B cell (primary cell): Measurements from ENCODE around the gene TAF11L5. TPM values are rescaled to one million over a fixed set of nuclear protein-coding genes. Genes with fewer than 3 reads are reported as not detected.
"Not testable (repeated sequence)": the region's sequence is repeated elsewhere in the genome, so short reads cannot be mapped to it uniquely, and the experiment has no call there.

Experiments
- ATAC-seq: fragments of 200-7000 bp; cut with Tn5 transposase; one replicate; pipeline ENCODE4 v1.10.0; 2021; ENCODE audit warnings: low read depth, mild to moderate bottlenecking, moderate number of reproducible peaks, moderate library complexity
- CTCF ChIA-PET: fragments of 350-600 bp; sonication (Branson Sonifier 250); formaldehyde crosslinking; loops from one replicate; lab custom pipeline; 2021; ENCODE audit warnings: antibody characterized with exemption, inconsistent platforms; lab: Charles Lee
- POLR2A ChIA-PET: fragments of 350-600 bp; sonication (Branson Sonifier 250); formaldehyde crosslinking; loops from one replicate; lab custom pipeline; 2021; ENCODE audit warnings: antibody characterized with exemption; lab: Charles Lee
- DNase-seq: peaks from one replicate; pipeline ENCODE4 v3.0.0; 2013
- H2AFZ ChIP-seq: 2 replicates; pipeline ENCODE4 v1.6.1; 2012; ENCODE audit warnings: mild to moderate bottlenecking, low read depth, low read length; ENCODE audit not compliant: insufficient read depth, poor library complexity, severe bottlenecking
- H3K27ac ChIP-seq, 2 donors: 1 replicate in 1 of 2; 2 replicates in 1 of 2; pipeline ENCODE4 v1.5.1; 2012 to 2013; ENCODE audit warnings: low read length in 2 of 2, mild to moderate bottlenecking in 2 of 2, moderate library complexity in 1 of 2
- H3K27me3 ChIP-seq, 4 experiments: fragments of 200-600 bp in 1 of 4; sonication (generic) in 1 of 4; replicated peaks in 1 of 4; 1 replicate in 2 of 4; 2 replicates in 2 of 4; pipeline versions ENCODE4 v1.6.1 to v1.7.0; 2013 to 2016; ENCODE audit warnings: low read length in 3 of 4, mild to moderate bottlenecking in 2 of 4, mixed read lengths in 1 of 4, moderate library complexity in 1 of 4; ENCODE audit not compliant: insufficient read depth in 4 of 4, control insufficient read depth in 3 of 4; ENCODE audit errors: control extremely low read depth in 1 of 4
- H3K36me3 ChIP-seq, 2 experiments: replicated peaks in 1 of 2; 1 replicate in 1 of 2; 2 replicates in 1 of 2; pipeline versions ENCODE4 v1.6.1 to v1.7.1; 2013; ENCODE audit warnings: low read length in 1 of 2; ENCODE audit not compliant: insufficient read depth in 2 of 2, control insufficient read depth in 1 of 2; ENCODE audit errors: control extremely low read depth in 1 of 2, extremely low read depth in 1 of 2
- H3K4me1 ChIP-seq, 2 donors: fragments of 200-600 bp in 1 of 2; sonication (generic) in 1 of 2; 1 replicate in 1 of 2; 2 replicates in 1 of 2; pipeline versions ENCODE4 v1.5.1 to v1.6.1; 2013 to 2017; ENCODE audit warnings: low read length in 2 of 2; ENCODE audit not compliant: control insufficient read depth in 2 of 2, insufficient read depth in 2 of 2
- H3K4me2 ChIP-seq: replicated peaks from 2 replicates; pipeline ENCODE3; 2012; ENCODE audit warnings: mild to moderate bottlenecking, low read depth, low read length; ENCODE audit not compliant: poor library complexity, severe bottlenecking
- H3K4me3 ChIP-seq, 5 experiments: fragments of 200-600 bp in 1 of 5; sonication (generic) in 1 of 5; 1 replicate in 3 of 5; 2 replicates in 2 of 5; pipeline versions ENCODE4 v1.5.1 to v1.7.0; 2011 to 2016; ENCODE audit warnings: low read length in 4 of 5, mild to moderate bottlenecking in 4 of 5, low read depth in 2 of 5, control low read depth in 1 of 5, moderate library complexity in 1 of 5; ENCODE audit not compliant: insufficient read depth in 1 of 5; ENCODE audit errors: control extremely low read depth in 1 of 5, extremely low read depth in 1 of 5
- H3K79me2 ChIP-seq: fragments of 200-600 bp; sonication (generic); one replicate; pipeline ENCODE4 v1.6.0; 2016; ENCODE audit warnings: low read length; ENCODE audit not compliant: control insufficient read depth, insufficient read depth
- H3K9ac ChIP-seq: fragments of 200-600 bp; sonication (generic); 2 replicates; pipeline ENCODE4 v1.6.1; 2017; ENCODE audit warnings: mild to moderate bottlenecking, low read length, moderate library complexity
- H3K9me3 ChIP-seq, 3 donors: one replicate each; pipeline versions ENCODE4 v1.6.1 to v1.7.1; 2013; ENCODE audit warnings: low read length in 2 of 3; ENCODE audit not compliant: control insufficient read depth in 2 of 3, insufficient read depth in 1 of 3; ENCODE audit errors: control extremely low read depth in 1 of 3
- H4K20me1 ChIP-seq: 2 replicates; pipeline ENCODE4 v1.6.0; 2012; ENCODE audit warnings: mild to moderate bottlenecking, low read length; ENCODE audit not compliant: insufficient read depth, control insufficient read depth, poor library complexity, severe bottlenecking
- H3K27ac Mint-ChIP-seq: one replicate; pipeline ENCODE4 v1.8.0; 2021; ENCODE audit warnings: mixed read lengths
- H3K27me3 Mint-ChIP-seq: one replicate; pipeline ENCODE4 v1.8.0; 2021; ENCODE audit warnings: mixed read lengths
- H3K4me1 Mint-ChIP-seq: one replicate; pipeline ENCODE4 v1.8.0; 2021; ENCODE audit warnings: mixed read lengths
- H3K4me3 Mint-ChIP-seq: one replicate; pipeline ENCODE4 v1.8.0; 2021; ENCODE audit warnings: mixed read lengths
- H3K9me3 Mint-ChIP-seq: one replicate; pipeline ENCODE4 v1.8.0; 2022; ENCODE audit warnings: mixed read lengths; ENCODE audit not compliant: insufficient read depth
- CTCF ChIP-seq: fragments of 200-600 bp; IDR thresholded peaks from one replicate; pipeline ENCODE4 v1.8.0; 2022; ENCODE audit warnings: antibody characterized with exemption, mild to moderate bottlenecking
- EZH2 ChIP-seq: IDR thresholded peaks from 2 replicates; pipeline ENCODE4 v1.6.1; 2012; ENCODE audit warnings: borderline replicate concordance, low read depth, mild to moderate bottlenecking, moderate library complexity, low read length; ENCODE audit not compliant: insufficient read depth, poor library complexity, severe bottlenecking
- WGBS: methylation state at CpG from one replicate; pipeline ENCODE4 v1.1.5; 2013; ENCODE audit warnings: missing lambda C conversion rate; ENCODE audit not compliant: insufficient coverage; 5-methylcytosine and 5-hydroxymethylcytosine counted together
- intact Hi-C: fragments of 100-400 bp; cut with micrococcal nuclease; formaldehyde crosslinking; loops from one replicate; pipeline ENCODE4 v1.10.0; 2022
- polyA plus RNA-seq: library from polyadenylated mRNA; depleted of rRNA; stranded (reverse); fragments of >200 nt; gene quantifications from 2 replicates; pipeline ENCODE4 v1.2.3, GENCODE V29; 2012
- total RNA-seq, 2 donors: library from RNA; stranded (reverse); fragments of 120-200 nt in 1 of 2; gene quantifications; 1 replicate in 1 of 2; 2 replicates in 1 of 2; pipeline versions ENCODE4 v1.2.3 to v1.2.4, GENCODE V29; 2013 to 2022

Gene TAF11L5
- total and polyA plus RNA-seq, 2 donors (not counting 1 experiment from before 2014, with no cell fraction given), result not detected

- no peak overlapping the region for H3K4me2 ChIP-seq
- H3K27ac ChIP-seq, result no peak overlapping the region
- no CpG with 5 or more reads among the region's 3 CpGs for WGBS
- no peaks in the 10 kb centered on the region for H4K20me1 ChIP-seq
- TF ChIP-seq CTCF, result no peak
- no peak for TF ChIP-seq EZH2
- Mint-ChIP-seq H3K4me3 (no peak overlapping the region), H3K4me1 (no peaks in the 10 kb centered on the region), H3K27me3 (no peaks in the 10 kb centered on the region), H3K9me3 (peaks cover 4% of the 10 kb centered on the region), H3K27ac (no peak overlapping the region)
- H2AFZ ChIP-seq, result no peak overlapping the region
- H3K9me3 ChIP-seq, result peaks cover 0 to 8% (median 6%) of the 10 kb centered on the region in 3 donors
- H3K36me3 ChIP-seq, result no peaks in the 10 kb centered on the region
- H3K4me1 ChIP-seq, result no peaks in the 10 kb centered on the region
- no peaks in the 10 kb centered on the region for H3K27me3 ChIP-seq
- intact Hi-C loops, result no loop called here
- DNase-seq (no peak), ATAC-seq (no peak)
- H3K4me3 ChIP-seq, result no peak overlapping the region
- H3K9ac ChIP-seq, result no peak overlapping the region
- ChIA-PET CTCF (no interaction called here), POLR2A (no interaction called here)
- no peaks in the 10 kb centered on the region for H3K79me2 ChIP-seq
Measured at GRCh38 chr5:17492770-17493169, 32.3 kb upstream of the TAF11L5 start.

GRCh38 chr5:17497446-17497845 lies 27.6 kb upstream of the TAF11L5 start:
- CTCF ChIA-PET, result interaction anchor here (1.0 kb wide), 1 partner anchor 281 kb away, joined by 6 read pairs; no protein-coding TSS in a partner anchor
- ATAC-seq (no peak), DNase-seq (no peak)
- Histone ChIP-seq H3K27me3 (no peaks in the 10 kb centered on the region), H3K9ac (no peak overlapping the region), H3K27ac (no peak overlapping the region), H2AFZ (no peak overlapping the region), H3K9me3 (peaks cover 0 to 6% (median 0%) of the 10 kb centered on the region in 3 donors), H3K36me3 (no peaks in the 10 kb centered on the region), H3K79me2 (no peaks in the 10 kb centered on the region), H3K4me3 (no peak overlapping the region), H3K4me2 (no peak overlapping the region), H4K20me1 (no peaks in the 10 kb centered on the region), H3K4me1 (no peaks in the 10 kb centered on the region)
- H3K4me3 Mint-ChIP-seq, result no peak overlapping the region
- TF ChIP-seq EZH2, result no peak
- TF ChIP-seq CTCF, result no peak
- 90% methylated on average over 3 of the region's 4 CpGs for WGBS
- peaks cover 4% of the 10 kb centered on the region for H3K9me3 Mint-ChIP-seq
- peaks cover 2% of the 10 kb centered on the region for H3K4me1 Mint-ChIP-seq
- POLR2A ChIA-PET, result no interaction called here
- H3K27me3 Mint-ChIP-seq, result no peaks in the 10 kb centered on the region
- no peak overlapping the region for H3K27ac Mint-ChIP-seq
- intact Hi-C loops, result no loop called here

- intact Hi-C loops, H3K4me3 Mint-ChIP-seq: not testable (repeated sequence)
- WGBS, result 85% methylated on average over 7 of the region's 8 CpGs
Measured at GRCh38 chr5:17497931-17498330, 27.1 kb upstream of the TAF11L5 start, which contains the start of gene TAF11L2. Gene TAF11L2 (plus strand): TSS chr5:17498231.

More at GRCh38 chr5:17497931-17498330, 27.1 kb upstream of the TAF11L5 start, which contains the start of gene TAF11L2:
- H3K4me3 ChIP-seq, H3K36me3 ChIP-seq, POLR2A ChIA-PET, H3K27me3 ChIP-seq, H3K79me2 ChIP-seq, DNase-seq, H3K4me1 Mint-ChIP-seq, H3K4me1 ChIP-seq, H3K4me2 ChIP-seq, H4K20me1 ChIP-seq, H3K9me3 Mint-ChIP-seq, H3K9me3 ChIP-seq, ATAC-seq, H3K27ac ChIP-seq, H3K27me3 Mint-ChIP-seq, H2AFZ ChIP-seq, H3K27ac Mint-ChIP-seq, H3K9ac ChIP-seq: not testable (repeated sequence)
- CTCF ChIA-PET, result interaction anchor here (1.0 kb wide), 1 partner anchor 281 kb away, joined by 6 read pairs; no protein-coding TSS in a partner anchor
